ENCODE measurements around the gene PAEP. TPM values are rescaled to one million over a fixed set of nuclear protein-coding genes. Genes with fewer than 3 reads are reported as not detected.
"Not testable (repeated sequence)": the region's sequence is repeated elsewhere in the genome, so short reads cannot be mapped to it uniquely, and the experiment has no call there.

Gene PAEP
- total and polyA plus RNA-seq, 5 experiments from 2014 or later: not detected

DNA sequence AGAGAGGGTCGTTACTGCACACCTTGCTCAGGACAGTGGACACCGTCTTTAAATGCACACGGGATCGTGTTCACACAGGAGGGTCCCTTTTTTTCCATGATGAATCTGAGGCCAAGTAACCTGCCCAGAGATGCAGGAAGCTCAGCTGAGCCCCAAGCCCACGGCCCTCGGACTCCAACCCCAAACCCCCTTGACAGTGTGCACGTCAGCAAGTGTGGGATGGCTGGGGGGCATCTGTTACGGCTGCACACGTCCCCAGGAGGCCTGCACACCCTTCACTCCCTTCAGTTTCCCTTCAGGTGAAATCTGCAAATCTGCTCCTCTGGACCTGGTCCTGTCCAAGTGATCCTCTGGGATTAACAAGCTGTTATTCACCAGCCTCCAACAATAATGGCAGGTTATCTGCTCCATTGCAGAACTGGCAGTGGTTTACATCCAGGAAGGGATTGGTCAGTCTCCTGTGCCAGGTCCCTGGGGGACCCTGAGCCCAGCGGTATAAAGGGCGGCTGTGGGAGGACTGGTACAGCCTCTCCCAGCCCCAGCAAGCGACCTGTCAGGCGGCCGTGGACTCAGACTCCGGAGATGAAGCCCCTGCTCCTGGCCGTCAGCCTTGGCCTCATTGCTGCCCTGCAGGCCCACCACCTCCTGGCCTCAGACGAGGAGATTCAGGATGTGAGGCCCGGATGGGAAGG is 40.5 kb upstream of the PAEP start, which contains the start of gene LCN1:
Gene LCN1 (plus strand): TSS at position 525 of the 692 bp plus-strand sequence. CDS start 58 bp downstream, at position 583.
- Mint-ChIP-seq H3K36me3 (no peaks in the 10 kb centered on the region), H3K4me3 (no peak within 1 kb of the TSS), H3K27ac (no peak within 1 kb of the TSS), H3K27me3 (peaks cover 0 to 17% (median 8%) of the 10 kb centered on the region in 5 donors), H3K9me3 (no peaks in the 10 kb centered on the region), H3K4me1 (no peaks in the 10 kb centered on the region)
- DNase-seq (peak in 1 of 10 donors; percentile 11), ATAC-seq (no peak)
- POLR2A ChIA-PET: no interaction called here

DNA sequence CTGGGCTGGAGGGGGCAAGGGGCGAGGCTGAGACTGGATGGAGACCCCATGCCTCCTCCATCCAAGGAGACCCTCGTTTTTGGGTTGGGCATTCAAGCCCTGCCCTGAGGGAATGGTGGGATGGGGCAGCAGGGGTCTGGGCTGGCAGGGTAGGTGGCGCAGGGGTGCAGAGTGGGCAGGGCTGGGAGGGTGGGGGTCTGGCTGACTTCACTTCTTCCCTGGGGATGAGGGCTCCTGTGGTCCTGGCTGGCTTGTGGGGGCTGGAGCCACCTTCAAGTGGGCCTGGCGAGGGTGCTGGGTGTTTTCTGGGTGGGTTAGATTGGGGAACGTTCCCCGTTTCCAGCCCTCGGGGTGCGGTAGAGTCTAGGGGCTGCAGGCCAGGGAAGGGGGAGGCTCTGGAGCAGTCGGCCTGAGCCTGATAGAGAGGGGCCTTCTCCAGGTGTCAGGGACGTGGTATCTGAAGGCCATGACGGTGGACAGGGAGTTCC is 39.9 kb upstream of the PAEP start:
- POLR2A ChIA-PET: no interaction called here
- Mint-ChIP-seq H3K36me3 (no peaks in the 10 kb centered on the region), H3K27me3 (peaks cover 0 to 14% (median 8%) of the 10 kb centered on the region in 5 donors), H3K4me3 (no peak overlapping the region), H3K9me3 (no peaks in the 10 kb centered on the region), H3K27ac (no peak overlapping the region), H3K4me1 (no peaks in the 10 kb centered on the region)
- DNase-seq (peak in 1 of 10 donors; percentile 3), ATAC-seq (no peak)

DNA sequence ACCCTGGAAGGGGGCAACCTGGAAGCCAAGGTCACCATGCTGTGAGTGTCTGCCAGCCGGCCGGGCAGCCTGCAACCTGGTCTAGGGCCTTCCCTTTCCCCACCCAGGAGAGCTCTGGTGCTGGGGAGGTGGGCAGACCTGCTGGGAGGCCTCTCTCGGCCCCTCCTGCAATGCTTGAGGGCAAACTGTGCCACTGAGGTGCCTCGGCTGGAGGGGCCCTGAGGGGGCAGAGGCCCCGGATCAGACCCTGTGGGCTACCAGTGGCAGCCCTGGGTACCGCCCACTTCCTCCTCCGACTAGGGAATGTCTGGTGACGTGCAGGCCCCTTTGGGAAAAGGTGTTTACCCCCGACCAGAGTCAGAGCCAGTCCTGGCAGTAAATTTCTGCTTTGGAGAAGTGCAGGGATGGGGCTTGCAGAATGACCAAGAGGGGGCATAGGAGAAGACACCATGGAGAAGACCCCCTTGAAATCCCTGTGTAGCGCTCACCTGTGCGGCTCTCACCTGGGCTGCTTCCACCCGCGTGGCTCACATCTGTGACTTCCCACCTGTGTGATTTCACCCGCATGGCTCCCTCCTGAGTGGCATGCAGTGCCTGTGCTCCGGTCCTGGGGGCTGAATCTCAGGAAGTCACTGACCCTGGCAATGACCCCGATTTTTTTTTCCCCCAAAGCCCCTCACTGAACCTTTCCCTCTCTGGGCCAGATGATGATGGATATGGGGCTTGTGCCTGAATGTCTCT is 39.2 kb upstream of the PAEP start:
- H3K9me3 Mint-ChIP-seq: no peaks in the 10 kb centered on the region
- H3K27ac Mint-ChIP-seq: no peak overlapping the region
- no peak overlapping the region for H3K4me3 Mint-ChIP-seq
- DNase-seq (peak in 1 of 10 donors; percentile 11), ATAC-seq (no peak)
- no peaks in the 10 kb centered on the region for H3K36me3 Mint-ChIP-seq
- H3K4me1 Mint-ChIP-seq: no peaks in the 10 kb centered on the region
- POLR2A ChIA-PET: no interaction called here
- H3K27me3 Mint-ChIP-seq: peaks cover 0 to 14% (median 8%) of the 10 kb centered on the region in 5 donors

DNA sequence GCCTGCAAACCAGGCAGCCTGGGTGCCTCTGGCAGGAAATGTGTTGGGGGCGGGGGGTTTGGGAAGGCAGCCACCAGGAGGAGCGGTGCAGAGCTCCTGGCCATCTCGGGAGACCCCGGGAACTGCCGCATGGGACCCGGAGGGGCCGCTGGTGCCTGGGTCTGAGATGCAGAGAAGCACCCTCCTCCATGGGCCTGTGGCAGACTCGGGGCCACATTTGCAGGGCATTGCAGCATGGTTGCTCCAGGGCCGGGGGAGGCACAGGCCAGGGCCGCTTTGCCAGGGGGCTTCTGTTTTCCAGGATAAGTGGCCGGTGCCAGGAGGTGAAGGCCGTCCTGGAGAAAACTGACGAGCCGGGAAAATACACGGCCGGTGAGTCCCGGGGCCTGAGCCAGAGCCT is 38.6 kb upstream of the PAEP start:
- Mint-ChIP-seq H3K36me3 (no peaks in the 10 kb centered on the region), H3K9me3 (no peaks in the 10 kb centered on the region)
- POLR2A ChIA-PET: no interaction called here

DNA sequence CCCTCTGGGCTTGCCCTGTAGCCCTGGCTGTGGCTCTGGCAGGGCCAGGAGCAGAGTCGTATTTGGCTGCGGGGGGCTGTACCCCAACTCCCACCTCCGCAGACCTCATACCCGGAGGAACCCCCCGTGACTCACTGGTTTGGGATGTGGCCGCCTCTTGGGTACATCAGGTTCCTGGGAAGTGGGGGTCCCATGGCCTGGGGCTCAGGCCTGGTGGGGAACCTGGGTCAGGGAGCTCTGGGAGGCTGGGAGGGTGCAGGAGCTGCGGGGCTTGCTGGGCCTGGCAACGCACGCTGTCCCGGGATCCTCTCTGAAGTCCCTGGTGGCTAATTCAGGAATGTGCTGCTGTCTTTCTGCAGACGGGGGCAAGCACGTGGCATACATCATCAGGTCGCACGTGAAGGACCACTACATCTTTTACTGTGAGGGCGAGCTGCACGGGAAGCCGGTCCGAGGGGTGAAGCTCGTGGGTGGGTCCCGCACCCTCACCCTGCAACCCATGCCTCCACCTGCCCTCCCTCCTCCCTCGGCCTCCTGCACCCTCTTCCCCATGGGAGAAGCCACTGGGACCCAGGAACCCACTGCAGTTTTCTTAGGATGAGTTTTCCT is 37.9 kb upstream of the PAEP start:
- Mint-ChIP-seq H3K27me3 (peaks cover 0 to 14% (median 4%) of the 10 kb centered on the region in 5 donors), H3K9me3 (no peaks in the 10 kb centered on the region), H3K4me1 (no peaks in the 10 kb centered on the region), H3K27ac (no peak overlapping the region), H3K4me3 (no peak overlapping the region), H3K36me3 (no peaks in the 10 kb centered on the region)
- POLR2A ChIA-PET: no interaction called here
- no peak for ATAC-seq
- DNase-seq: peak in 1 of 10 donors; percentile 13

More for the DNA sequence above, 38.6 kb upstream of the PAEP start:
- H3K4me3 Mint-ChIP-seq: no peak overlapping the region
- H3K4me1 Mint-ChIP-seq: no peaks in the 10 kb centered on the region
- DNase-seq (peak in 1 of 10 donors; percentile 10), ATAC-seq (no peak)
- H3K27me3 Mint-ChIP-seq: peaks cover 0 to 14% (median 4%) of the 10 kb centered on the region in 5 donors
- H3K27ac Mint-ChIP-seq: no peak overlapping the region

DNA sequence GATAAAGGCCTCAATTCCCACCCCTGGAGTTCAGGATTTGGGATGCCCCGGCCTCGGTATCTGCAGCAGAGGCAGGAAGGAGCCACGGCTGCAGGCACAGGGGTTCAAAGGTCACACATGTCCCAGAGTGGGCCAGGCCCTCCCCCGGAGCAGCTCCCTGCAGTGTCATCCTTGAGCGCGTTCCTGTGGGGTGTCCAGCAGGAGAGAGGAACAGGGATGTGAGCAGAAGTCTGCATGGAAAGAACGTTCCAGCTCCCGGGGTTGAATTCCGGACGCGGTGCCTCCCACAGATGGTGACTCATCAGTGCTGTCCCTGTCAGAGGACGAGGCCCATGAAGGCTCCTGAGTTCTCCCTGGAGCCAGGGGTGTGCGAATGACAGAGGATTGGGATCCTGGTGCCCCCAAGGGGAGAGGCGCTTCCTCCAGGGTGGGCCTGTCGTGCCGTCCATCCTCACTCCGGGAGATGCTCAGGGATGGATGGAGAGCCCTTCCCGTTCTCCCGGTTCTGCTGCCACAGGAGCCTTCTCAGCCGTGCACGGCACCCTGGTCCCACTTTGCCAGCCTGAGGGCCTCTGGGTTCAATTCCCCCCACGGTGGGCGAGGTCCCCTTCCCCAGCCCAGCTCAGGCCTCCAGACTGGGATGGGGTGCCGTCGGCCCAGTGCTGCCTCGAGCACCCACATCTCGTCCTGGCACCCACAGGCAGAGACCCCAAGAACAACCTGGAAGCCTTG is 37.3 kb upstream of the PAEP start:
- no peaks in the 10 kb centered on the region for H3K36me3 Mint-ChIP-seq
- H3K27ac Mint-ChIP-seq: no peak overlapping the region
- H3K4me3 Mint-ChIP-seq: no peak overlapping the region
- H3K27me3 Mint-ChIP-seq: peaks cover 0 to 12% (median 4%) of the 10 kb centered on the region in 5 donors
- H3K9me3 Mint-ChIP-seq: no peaks in the 10 kb centered on the region
- H3K4me1 Mint-ChIP-seq: no peaks in the 10 kb centered on the region
- POLR2A ChIA-PET: no interaction called here
- ATAC-seq: no peak
- DNase-seq: peak in 1 of 10 donors; percentile 13

DNA sequence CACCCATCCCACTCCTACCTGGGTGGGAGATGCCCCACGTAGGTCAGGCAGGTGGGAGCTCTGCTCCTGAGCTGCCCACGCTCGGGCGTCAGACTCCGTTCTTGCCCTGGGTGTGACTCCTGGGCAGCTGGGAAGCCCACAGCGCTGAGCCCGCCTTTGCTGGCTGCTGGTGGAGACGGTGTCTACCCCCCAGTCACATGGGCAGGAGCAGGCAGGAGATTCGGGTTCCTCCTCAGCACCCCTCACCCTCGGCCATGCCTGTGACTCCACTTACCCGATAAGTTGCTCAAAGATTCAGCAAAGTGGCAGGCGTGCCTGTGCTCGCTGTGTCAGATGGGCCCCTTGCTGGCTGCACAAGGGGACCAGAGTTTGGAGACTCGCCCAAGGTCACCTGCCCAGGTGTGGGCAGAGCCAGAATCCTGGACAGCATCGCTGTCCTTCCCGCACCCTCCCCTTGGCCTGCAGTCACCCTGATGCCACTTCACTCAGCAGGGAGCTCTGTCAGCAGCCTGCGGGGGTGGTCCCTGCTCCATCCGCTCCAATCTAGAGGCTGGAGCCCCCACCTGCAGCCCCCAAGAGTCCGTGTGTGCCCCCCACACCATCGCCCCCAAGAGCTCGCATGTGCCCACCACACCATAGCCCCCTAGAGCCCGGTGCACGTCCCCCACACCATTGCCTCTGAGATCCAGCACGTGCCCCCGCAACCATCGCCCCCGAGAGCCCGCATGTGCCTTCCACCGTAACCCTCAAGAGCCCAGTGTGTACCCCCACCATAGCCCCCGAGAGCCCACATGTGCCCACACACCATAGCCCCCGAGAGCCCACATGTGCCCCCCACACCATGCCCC is 36.1 kb upstream of the PAEP start:
- H3K27me3 Mint-ChIP-seq: peaks cover 2 to 12% (median 5%) of the 10 kb centered on the region in 5 donors
- H3K27ac Mint-ChIP-seq: no peak overlapping the region
- H3K4me1 Mint-ChIP-seq: no peaks in the 10 kb centered on the region
- no peak for ATAC-seq
- peak in 1 of 10 donors; percentile 7 for DNase-seq
- peaks cover 0 to 3% (median 0%) of the 10 kb centered on the region in 3 donors for H3K36me3 Mint-ChIP-seq
- H3K4me3 Mint-ChIP-seq: no peak overlapping the region
- peaks cover 0 to 1% (median 0%) of the 10 kb centered on the region in 9 donors for H3K9me3 Mint-ChIP-seq
- POLR2A ChIA-PET: no interaction called here

DNA sequence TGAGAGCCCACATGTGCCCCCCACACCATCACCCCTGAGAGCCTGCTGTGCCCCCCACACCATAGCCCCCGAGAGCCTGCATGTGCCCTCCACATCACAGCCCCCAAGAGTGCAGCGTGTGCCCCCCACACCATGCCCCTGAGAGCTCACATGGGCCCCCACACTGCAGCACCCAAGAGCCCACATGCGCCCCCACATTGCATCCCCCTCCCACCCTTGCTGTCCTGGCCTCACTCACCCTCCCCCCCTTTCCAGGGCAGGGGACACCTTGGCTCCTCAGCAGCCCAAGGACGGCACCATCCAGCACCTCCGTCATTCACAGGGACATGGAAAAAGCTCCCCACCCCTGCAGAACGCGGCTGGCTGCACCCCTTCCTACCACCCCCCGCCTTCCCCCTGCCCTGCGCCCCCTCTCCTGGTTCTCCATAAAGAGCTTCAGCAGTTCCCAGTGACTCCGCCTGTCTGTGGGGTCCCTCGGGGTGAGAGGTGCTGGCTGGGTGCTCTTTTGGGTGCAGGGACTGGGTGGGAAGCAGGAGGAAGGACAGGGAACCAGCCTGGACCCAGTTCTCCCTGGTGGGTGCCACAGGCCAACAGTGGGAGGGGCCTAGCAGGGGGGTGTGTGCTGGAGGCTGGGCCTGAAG is 35.3 kb upstream of the PAEP start:
- H3K36me3 Mint-ChIP-seq: peaks cover 0 to 4% (median 0%) of the 10 kb centered on the region in 3 donors
- H3K4me1 Mint-ChIP-seq: no peaks in the 10 kb centered on the region
- POLR2A ChIA-PET: no interaction called here
- peaks cover 2 to 17% (median 10%) of the 10 kb centered on the region in 5 donors for H3K27me3 Mint-ChIP-seq
- no peak overlapping the region for H3K4me3 Mint-ChIP-seq
- H3K9me3 Mint-ChIP-seq: peaks cover 0 to 1% (median 0%) of the 10 kb centered on the region in 9 donors
- ATAC-seq: no peak
- peak in 1 of 10 donors; percentile 14 for DNase-seq
- no peak overlapping the region for H3K27ac Mint-ChIP-seq

DNA sequence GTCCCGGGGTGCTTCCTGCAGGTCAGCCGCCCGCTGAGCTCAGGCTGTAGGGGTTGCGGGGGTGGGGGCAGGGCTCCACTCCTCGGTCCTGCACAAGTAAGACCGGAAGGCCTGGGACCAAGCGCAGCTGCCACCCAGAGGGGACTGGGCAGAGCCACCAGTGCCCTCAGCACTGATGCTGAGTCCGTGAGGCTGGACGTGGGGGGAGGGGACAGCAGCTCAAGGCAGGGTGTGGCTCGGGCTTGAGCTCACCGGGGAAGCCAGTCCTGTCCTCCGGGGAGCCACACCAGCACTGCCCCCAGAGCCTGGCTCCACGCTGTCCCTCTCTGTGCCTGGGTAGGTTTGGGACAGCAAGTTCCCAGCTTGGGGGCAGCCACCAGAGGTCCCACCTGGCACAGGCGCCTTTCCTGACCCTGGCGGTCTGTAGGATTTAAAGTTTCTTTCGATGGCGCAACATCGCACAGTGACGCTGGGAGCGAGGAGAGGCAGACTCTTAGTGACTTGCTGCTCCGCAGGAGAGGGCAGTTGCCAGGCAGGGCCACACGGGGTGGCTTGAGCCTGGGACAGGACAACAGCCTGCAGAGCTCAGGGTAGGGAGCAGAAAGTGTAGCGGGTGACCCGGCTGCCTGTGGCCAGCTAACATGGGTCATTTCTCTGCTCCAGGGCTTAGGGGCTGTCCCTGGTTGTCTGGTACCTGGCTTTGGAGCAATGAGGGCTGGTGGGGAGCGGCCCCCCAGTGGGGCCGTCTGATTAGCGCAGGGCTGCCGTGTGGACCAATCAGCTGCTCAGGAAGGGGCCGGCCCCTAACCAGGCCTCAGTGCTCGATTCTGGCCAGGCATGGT is 34.6 kb upstream of the PAEP start:
- DNase-seq: peak in 1 of 10 donors; percentile 14
- no peaks in the 10 kb centered on the region for H3K4me1 Mint-ChIP-seq

DNA sequence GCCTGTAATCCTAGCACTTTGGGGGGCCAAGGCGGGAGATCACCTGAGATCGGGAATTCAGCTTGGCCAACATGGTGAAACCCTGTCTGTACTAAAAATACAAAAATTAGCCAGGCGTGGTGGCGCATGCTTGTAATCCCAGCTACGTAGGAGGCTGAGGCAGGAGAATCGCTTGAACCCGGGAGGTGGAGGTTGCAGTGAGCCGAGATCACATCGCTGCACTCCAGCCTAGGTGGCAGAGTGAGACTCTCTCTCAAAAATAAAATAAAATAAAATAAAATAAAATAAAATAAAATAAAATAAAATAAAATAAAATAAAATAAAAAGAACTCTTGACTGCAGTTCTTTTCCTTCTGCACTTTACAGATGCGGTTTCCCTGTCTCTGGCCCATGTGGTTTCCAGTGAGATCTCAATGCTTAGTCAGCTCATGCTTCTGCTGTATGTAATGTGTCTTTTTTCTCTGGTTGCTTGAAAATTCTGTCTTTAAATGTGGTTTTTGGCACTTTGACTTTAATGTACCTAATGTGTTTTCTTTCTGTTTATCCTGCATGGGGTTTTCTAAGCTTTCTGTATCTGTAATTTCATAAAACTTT is 32.6 kb upstream of the PAEP start:
- H3K4me1 Mint-ChIP-seq, H3K36me3 Mint-ChIP-seq, H3K4me3 Mint-ChIP-seq, H3K27ac Mint-ChIP-seq, POLR2A ChIA-PET, ATAC-seq, DNase-seq, H3K9me3 Mint-ChIP-seq: not testable (repeated sequence)
- peaks cover 6 to 27% (median 21%) of the 10 kb centered on the region in 5 donors for H3K27me3 Mint-ChIP-seq

More for the DNA sequence above, 34.6 kb upstream of the PAEP start:
- Mint-ChIP-seq H3K27ac (peak overlapping the region in 1 of 10 donors; percentile 34), H3K36me3 (peaks cover 0 to 4% (median 0%) of the 10 kb centered on the region in 3 donors), H3K4me3 (no peak overlapping the region), H3K9me3 (peaks cover 0 to 1% (median 0%) of the 10 kb centered on the region in 9 donors), H3K27me3 (peaks cover 6 to 22% (median 18%) of the 10 kb centered on the region in 5 donors)
- no peak for ATAC-seq
- POLR2A ChIA-PET: no interaction called here
